Loucy (cell line): Measurements from ENCODE around the gene RAD23A.
A peak's percentile ranks its signal among the peaks of the same experiment; 100 is the strongest.

ENCODE experiments used
- H2AFZ ChIP-seq: fragments of 200-600 bp; sonication (generic); 2 replicates; pipeline ENCODE4 v1.6.0; 2016; ENCODE audit warnings: antibody characterized with exemption, mild to moderate bottlenecking, low read length, moderate library complexity
- H3F3A ChIP-seq: fragments of 200-600 bp; 2 replicates; pipeline ENCODE4 v1.6.0; 2016; ENCODE audit warnings: antibody characterized with exemption, low read depth, mild to moderate bottlenecking
- H3K27me3 ChIP-seq: fragments of 200-600 bp; sonication (generic); 2 replicates; pipeline ENCODE4 v1.6.1; 2014; ENCODE audit warnings: low read length, mild to moderate bottlenecking; ENCODE audit not compliant: insufficient read depth, poor library complexity, severe bottlenecking
- H3K36me3 ChIP-seq: fragments of 200-600 bp; sonication (generic); 2 replicates; pipeline ENCODE4 v1.6.1; 2016; ENCODE audit warnings: low read length; ENCODE audit not compliant: insufficient read depth
- H3K4me1 ChIP-seq: fragments of 200-600 bp; sonication (generic); 2 replicates; pipeline ENCODE4 v1.5.1; 2014; ENCODE audit warnings: low read length, mild to moderate bottlenecking; ENCODE audit not compliant: insufficient read depth, poor library complexity, severe bottlenecking
- H3K4me2 ChIP-seq: fragments of 200-600 bp; sonication (generic); 2 replicates; pipeline ENCODE4 v1.6.0; 2014; ENCODE audit warnings: antibody characterized with exemption, low read length, low read depth, mild to moderate bottlenecking; ENCODE audit not compliant: poor library complexity, severe bottlenecking
- H3K4me3 ChIP-seq: fragments of 200-600 bp; sonication (generic); 2 replicates; pipeline ENCODE4 v1.5.1; 2014; ENCODE audit warnings: low read length, mild to moderate bottlenecking, mixed read lengths; ENCODE audit not compliant: poor library complexity, severe bottlenecking
- H3K79me2 ChIP-seq: fragments of 200-600 bp; sonication (generic); 2 replicates; pipeline ENCODE4 v1.6.1; 2014; ENCODE audit warnings: low read length; ENCODE audit not compliant: insufficient read depth
- H3K9ac ChIP-seq: fragments of 200-600 bp; sonication (generic); 2 replicates; pipeline ENCODE4 v1.6.0; 2014; ENCODE audit warnings: mild to moderate bottlenecking, low read depth, low read length, moderate library complexity; ENCODE audit not compliant: poor library complexity, severe bottlenecking
- H3K9me2 ChIP-seq: fragments of 200-600 bp; sonication (generic); replicated peaks from 2 replicates; pipeline ENCODE4 v1.6.1; 2016; ENCODE audit warnings: low read depth, low read length, mixed read lengths
- H3K9me3 ChIP-seq: fragments of 200-600 bp; sonication (generic); 2 replicates; pipeline ENCODE4 v1.6.1; 2014; ENCODE audit warnings: mild to moderate bottlenecking, antibody characterized with exemption, low read length, low read depth; ENCODE audit not compliant: insufficient read depth
- H4K20me1 ChIP-seq: fragments of 200-600 bp; sonication (generic); 2 replicates; pipeline ENCODE4 v1.6.0; 2014; ENCODE audit warnings: antibody characterized with exemption, low read length, mild to moderate bottlenecking; ENCODE audit not compliant: insufficient read depth, poor library complexity, severe bottlenecking
- EZH2phosphoT487 ChIP-seq: fragments of 200-600 bp; IDR thresholded peaks from 2 replicates; pipeline ENCODE4 v1.6.1; 2018; ENCODE audit warnings: antibody characterized with exemption, mild to moderate bottlenecking, moderate library complexity, borderline replicate concordance
- TF ChIP-seq, protein P1 (sequence below): fragments of 200-600 bp; sonication (generic); conservative IDR thresholded peaks from 2 replicates; pipeline ENCODE4 v1.5.1; 2014; ENCODE audit warnings: mild to moderate bottlenecking, antibody characterized with exemption, low read length

The RAD23A gene

DNA sequence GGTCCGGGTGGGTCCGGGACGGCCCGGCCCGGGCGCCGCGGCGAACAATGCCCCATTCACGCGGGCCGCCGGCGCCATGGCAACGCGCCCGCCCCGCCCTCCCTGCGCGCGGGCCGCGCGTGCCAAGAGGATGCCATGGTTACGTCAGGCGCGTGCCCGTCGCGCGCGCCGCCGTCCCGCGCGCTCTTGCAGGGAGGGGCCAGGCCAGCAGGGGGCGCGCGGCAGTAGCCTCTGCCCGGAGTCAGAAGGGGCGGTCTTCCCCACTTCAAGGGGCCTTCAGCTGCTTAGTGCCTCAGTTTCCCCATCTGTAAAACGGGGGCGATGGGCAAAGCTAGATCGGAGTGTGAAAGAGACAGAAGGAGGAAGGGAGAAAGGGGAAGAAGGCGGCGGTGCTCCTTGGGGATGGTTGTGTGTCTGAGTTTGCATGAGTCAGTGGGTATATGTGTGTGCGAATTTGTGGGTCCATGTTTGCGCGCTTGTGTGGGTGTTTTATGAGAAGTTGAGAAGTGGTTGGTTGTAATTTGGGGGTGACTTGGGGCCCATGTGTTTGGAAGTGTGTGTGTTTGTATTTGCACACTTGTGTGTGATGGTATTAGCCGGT, 38.0 kb downstream of the RAD23A start:
- H3K9ac ChIP-seq = no peak overlapping the region
- H3K9me2 ChIP-seq = no peaks in the 10 kb centered on the region

DNA sequence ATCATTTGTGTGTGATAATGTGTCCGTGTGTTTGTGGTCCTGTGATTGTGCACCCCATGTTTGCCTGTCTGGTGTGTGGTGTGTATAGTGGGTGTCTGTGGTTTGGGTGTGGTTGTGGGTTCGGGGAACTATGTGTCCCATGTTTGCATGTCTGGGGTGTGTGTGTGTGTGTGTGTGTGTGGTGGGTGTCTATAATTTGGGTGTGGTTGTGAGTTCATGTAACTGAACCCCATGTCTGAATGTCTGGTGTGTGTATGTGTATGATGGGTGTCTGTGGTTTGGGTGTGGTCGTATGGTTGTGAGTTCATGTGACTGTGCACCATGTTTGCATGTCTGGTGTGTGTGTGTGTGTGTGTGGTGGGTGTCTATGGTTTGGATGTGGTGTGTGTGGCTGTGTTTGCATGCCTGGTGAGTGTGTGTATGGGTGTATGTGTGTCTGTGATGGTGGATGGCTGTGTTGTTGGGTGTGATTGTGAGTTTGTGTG, 38.5 kb downstream of the RAD23A start:
- Histone ChIP-seq H3K4me2 (no peak overlapping the region), H3K27me3 (no peaks in the 10 kb centered on the region), H3K36me3 (no peaks in the 10 kb centered on the region), H3K9ac (no peak overlapping the region), H3K9me3 (no peaks in the 10 kb centered on the region), H3K9me2 (no peaks in the 10 kb centered on the region), H3K4me1 (no peaks in the 10 kb centered on the region), H3K4me3 (no peak overlapping the region), H2AFZ (no peak overlapping the region), H3F3A (no peaks in the 10 kb centered on the region), H3K79me2 (no peaks in the 10 kb centered on the region), H4K20me1 (no peaks in the 10 kb centered on the region)
- TF ChIP-seq, protein P1, sequence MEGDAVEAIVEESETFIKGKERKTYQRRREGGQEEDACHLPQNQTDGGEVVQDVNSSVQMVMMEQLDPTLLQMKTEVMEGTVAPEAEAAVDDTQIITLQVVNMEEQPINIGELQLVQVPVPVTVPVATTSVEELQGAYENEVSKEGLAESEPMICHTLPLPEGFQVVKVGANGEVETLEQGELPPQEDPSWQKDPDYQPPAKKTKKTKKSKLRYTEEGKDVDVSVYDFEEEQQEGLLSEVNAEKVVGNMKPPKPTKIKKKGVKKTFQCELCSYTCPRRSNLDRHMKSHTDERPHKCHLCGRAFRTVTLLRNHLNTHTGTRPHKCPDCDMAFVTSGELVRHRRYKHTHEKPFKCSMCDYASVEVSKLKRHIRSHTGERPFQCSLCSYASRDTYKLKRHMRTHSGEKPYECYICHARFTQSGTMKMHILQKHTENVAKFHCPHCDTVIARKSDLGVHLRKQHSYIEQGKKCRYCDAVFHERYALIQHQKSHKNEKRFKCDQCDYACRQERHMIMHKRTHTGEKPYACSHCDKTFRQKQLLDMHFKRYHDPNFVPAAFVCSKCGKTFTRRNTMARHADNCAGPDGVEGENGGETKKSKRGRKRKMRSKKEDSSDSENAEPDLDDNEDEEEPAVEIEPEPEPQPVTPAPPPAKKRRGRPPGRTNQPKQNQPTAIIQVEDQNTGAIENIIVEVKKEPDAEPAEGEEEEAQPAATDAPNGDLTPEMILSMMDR = no peak
- no peak for TF ChIP-seq EZH2phosphoT487

More for the DNA sequence above, 38.0 kb downstream of the RAD23A start:
- TF ChIP-seq EZH2phosphoT487 = no peak
- TF ChIP-seq, protein P1 = peak; percentile 75
- Histone ChIP-seq H2AFZ (peak overlapping the region; percentile 81; the same call in 1 of the 2 replicates), H3K79me2 (no peaks in the 10 kb centered on the region), H3K4me1 (no peaks in the 10 kb centered on the region), H3K36me3 (no peaks in the 10 kb centered on the region), H4K20me1 (no peaks in the 10 kb centered on the region), H3K4me3 (peak overlapping the region; percentile 69), H3K9me3 (no peaks in the 10 kb centered on the region), H3F3A (no peaks in the 10 kb centered on the region), H3K27me3 (no peaks in the 10 kb centered on the region), H3K4me2 (peak overlapping the region; percentile 71)

DNA sequence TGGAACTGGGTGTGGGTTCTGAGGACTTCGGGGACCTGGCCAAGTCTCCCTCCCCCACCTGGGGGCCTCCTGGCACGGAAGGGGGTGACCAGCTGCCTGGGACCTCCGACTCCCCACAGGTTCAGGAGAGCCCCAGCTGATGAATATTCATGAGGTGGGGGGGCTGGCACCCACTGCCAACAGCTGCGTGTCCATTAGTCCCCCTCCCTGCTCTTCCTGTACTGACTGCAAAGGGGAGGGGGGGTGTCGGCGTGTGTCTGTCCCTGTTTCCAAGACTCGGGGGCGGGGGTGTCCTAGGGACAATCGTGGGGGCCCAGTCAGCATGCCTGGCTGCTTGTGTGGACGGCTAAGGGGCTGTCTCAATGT, 39.0 kb downstream of the RAD23A start:
- Histone ChIP-seq H3K9ac (no peak overlapping the region), H3K9me2 (no peaks in the 10 kb centered on the region)

More for the DNA sequence above, 39.0 kb downstream of the RAD23A start:
- H3K79me2 ChIP-seq = no peaks in the 10 kb centered on the region
- TF ChIP-seq, protein P1 = no peak
- TF ChIP-seq EZH2phosphoT487 = no peak
- H3K27me3 ChIP-seq = no peaks in the 10 kb centered on the region
- no peaks in the 10 kb centered on the region for H3K4me1 ChIP-seq
- H3K4me2 ChIP-seq = no peak overlapping the region
- no peak overlapping the region for H2AFZ ChIP-seq
- no peak overlapping the region for H3K4me3 ChIP-seq
- no peaks in the 10 kb centered on the region for H4K20me1 ChIP-seq
- no peaks in the 10 kb centered on the region for H3K9me3 ChIP-seq
- no peaks in the 10 kb centered on the region for H3K36me3 ChIP-seq
- no peaks in the 10 kb centered on the region for H3F3A ChIP-seq
